Activated T-cell treated with anti-CD3 and anti-CD28 coated beads, Interleukin-2, amount 50 U/mL, for 24 hours (primary cell): Measurements from ENCODE around the gene PWWP2B.
"Not testable (repeated sequence)": the region's sequence is repeated elsewhere in the genome, so short reads cannot be mapped to it uniquely, and the experiment has no call there.

Source experiments
- DNase-seq: peaks from one replicate; pipeline ENCODE4 v3.0.0-alpha.2; 2020
- H3K27ac Mint-ChIP-seq: 2 replicates; pipeline ENCODE4 v1.8.0; 2020; ENCODE audit warnings: mild to moderate bottlenecking, mixed read lengths
- H3K27me3 Mint-ChIP-seq: 2 replicates; pipeline ENCODE4 v1.8.0; 2020; ENCODE audit warnings: mixed read lengths
- H3K36me3 Mint-ChIP-seq: 2 replicates; pipeline ENCODE4 v1.8.0; 2020; ENCODE audit warnings: low read depth, mixed read lengths
- H3K4me1 Mint-ChIP-seq: 2 replicates; pipeline ENCODE4 v1.8.0; 2020; ENCODE audit warnings: low read depth, mixed read lengths
- H3K4me3 Mint-ChIP-seq: 2 replicates; pipeline ENCODE4 v1.8.0; 2020; ENCODE audit warnings: mild to moderate bottlenecking, moderate library complexity, mixed read lengths
- H3K9me3 Mint-ChIP-seq: 2 replicates; pipeline ENCODE4 v1.8.0; 2020; ENCODE audit warnings: mixed read lengths

PWWP2B gene

DNA sequence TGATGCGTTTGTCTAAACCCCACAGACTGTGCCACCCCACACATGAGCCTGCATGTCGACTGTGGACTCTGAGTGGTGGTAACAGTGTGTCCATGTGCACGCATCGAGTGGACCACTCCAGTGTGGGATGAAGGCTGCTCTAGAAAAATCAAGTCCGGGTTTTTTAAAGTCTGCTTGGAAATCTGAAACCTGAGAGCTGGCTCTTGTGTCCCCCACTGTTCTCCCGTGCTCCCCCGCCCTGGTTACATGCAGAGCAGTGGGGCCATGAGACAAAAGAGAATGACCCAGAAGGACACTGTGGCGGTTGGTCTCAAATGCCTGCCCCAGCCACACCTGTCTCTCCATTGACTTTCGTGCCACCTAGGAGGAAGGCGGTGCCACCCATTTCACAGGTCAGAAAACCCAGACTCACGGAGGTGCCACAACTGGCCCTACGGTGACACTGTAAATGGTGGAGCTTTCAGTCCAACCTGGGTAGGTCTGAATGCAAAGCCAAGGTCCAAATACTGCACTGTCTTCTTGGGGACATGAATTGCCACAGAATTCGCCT, 27.3 kb upstream of the PWWP2B start:
- no peak overlapping the region for H3K27ac Mint-ChIP-seq
- H3K4me3 Mint-ChIP-seq, result no peak overlapping the region
- DNase-seq, result no peak
- peaks cover 5% of the 10 kb centered on the region for H3K4me1 Mint-ChIP-seq
- no peaks in the 10 kb centered on the region for H3K9me3 Mint-ChIP-seq
- peaks cover 1% of the 10 kb centered on the region for H3K36me3 Mint-ChIP-seq
- peaks cover 2% of the 10 kb centered on the region for H3K27me3 Mint-ChIP-seq

DNA sequence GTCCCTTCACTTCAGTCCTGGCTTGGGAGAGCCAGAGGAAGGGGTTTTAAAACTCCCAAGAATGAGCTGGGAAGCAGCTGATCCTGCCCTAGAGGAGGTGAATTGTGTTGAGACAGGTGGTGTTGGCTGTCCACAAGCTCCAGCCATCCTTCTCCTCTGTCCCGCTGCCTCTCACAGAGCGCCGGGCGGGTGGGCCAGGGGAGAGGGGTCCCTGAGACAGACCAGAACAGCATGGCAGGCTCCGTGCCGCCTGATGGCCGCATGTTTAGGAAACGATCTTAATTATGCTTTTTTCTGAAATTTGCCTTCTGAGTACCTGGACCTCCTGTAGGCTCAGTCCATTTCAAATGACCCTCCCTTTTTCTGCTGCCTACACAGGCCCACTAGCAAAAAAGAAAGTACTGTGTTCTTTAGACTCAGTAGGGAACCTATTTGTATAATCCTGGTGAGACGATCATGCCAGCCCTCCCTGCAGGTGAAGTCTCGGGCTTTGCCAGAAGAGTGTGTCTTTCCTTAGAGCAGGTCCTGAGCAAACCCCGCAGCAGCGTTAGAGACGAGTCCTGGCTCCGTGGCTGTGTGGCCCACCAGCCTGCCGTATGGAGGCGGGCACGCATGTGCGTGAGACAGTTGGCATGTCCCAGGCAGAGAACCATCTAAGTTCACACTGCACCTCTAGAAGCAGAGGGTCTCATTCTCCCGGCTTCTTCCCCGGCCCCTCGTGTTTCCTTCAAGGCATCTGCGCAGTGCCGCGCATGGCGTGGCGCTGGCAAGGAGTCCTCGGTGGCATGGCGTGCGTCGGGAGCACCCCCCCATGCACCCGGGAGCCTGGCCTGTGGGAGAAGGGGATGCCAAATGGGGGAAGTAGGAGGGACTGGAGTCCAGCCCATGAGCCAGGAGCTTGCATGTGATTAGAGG, 26.3 kb upstream of the PWWP2B start:
- DNase-seq, result no peak
- Mint-ChIP-seq H3K4me3 (no peak overlapping the region), H3K27ac (no peak overlapping the region), H3K4me1 (peaks cover 5% of the 10 kb centered on the region), H3K27me3 (peaks cover 2% of the 10 kb centered on the region), H3K36me3 (no peaks in the 10 kb centered on the region), H3K9me3 (no peaks in the 10 kb centered on the region)

DNA sequence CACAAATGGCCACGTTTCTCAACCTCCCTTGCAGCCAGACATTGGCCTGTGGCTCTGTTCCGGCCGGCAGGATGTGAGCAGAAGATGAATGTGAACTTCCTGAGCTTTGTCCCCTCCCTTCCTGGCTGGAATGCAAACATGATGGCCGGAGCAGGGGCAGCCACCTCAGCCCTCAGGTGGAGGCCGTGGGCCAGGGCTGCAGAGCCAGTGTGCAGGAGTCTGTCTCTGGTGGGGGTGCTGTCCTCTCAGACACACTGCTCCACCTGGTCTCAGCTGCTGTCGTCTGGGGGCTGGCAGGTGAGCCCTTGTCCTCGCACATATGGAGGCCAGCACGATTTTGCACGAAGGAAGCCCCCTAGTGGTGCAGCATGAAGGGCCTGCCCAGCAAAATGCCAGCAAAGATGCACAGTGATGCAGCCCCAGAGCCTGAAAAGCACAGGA, 25.3 kb upstream of the PWWP2B start:
- Mint-ChIP-seq H3K36me3 (no peaks in the 10 kb centered on the region), H3K9me3 (no peaks in the 10 kb centered on the region), H3K27ac (no peak overlapping the region), H3K4me1 (peaks cover 5% of the 10 kb centered on the region), H3K27me3 (peaks cover 2% of the 10 kb centered on the region), H3K4me3 (no peak overlapping the region)
- peak; percentile 43 for DNase-seq

DNA sequence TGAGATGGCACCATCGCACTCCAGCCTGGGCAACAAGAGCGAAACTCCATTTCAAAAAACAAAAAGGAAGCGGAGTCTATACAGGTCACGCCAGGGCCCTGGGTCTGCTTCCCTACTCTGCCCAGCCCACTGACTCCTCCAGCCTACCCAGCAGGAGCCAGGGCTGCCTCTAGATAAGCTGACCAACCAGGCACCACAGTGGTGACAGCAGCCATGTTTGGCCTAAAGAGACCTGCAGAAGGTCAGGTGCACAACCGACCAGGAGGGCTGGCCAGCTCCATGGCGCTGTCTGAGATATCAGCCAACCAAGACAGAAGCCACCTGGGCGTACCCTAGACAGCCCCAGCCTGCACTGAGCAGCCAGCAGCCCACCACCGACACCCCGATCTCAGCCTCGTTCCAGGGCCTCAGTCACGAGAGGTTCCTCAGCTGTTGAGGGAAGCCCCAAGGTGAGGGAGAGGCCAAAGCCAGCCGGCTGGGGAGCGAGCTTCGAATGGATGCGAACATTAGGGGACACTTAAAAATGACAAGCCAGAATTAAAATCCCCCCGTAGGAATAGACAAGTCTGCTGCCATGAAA, 24.4 kb upstream of the PWWP2B start:
- no peak overlapping the region for H3K27ac Mint-ChIP-seq
- H3K4me1 Mint-ChIP-seq, result peaks cover 5% of the 10 kb centered on the region
- peaks cover 2% of the 10 kb centered on the region for H3K27me3 Mint-ChIP-seq
- no peak for DNase-seq
- H3K36me3 Mint-ChIP-seq, result no peaks in the 10 kb centered on the region
- H3K9me3 Mint-ChIP-seq, result no peaks in the 10 kb centered on the region
- H3K4me3 Mint-ChIP-seq, result no peak overlapping the region

DNA sequence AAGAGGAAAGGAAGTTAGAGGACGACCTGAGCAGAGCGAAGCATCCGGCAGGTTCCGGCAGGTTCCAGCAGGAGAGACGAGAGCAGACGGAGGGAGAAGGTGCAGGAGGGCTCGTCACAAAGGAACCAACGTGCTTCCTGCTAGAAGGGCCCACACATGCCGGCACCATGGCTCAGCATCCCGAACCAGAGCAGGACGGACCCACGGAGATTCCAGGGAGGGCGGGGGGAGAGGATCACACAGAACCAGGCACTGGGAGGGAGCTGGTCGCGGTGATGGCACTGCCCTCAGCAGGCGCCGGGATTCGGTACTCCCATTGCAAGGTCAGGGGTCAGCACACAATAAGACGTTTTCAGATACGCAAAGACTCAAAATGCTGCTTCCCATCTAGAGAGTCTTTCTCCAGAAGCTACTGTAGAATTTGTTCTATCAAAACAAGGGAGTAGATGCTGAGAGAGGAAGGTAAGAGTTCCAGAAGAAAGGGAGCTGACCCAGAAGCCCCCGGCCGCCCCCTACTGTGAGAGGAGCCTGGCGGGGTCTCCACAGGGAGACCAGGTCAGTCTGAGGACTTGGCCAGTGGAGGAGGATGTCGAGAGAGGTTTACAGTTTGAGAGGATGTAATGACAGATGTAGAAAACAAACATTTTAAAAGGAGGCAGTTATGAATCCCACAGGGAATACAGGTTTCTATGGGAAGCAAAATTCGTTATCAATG, 23.6 kb upstream of the PWWP2B start:
- H3K9me3 Mint-ChIP-seq, result no peaks in the 10 kb centered on the region
- no peak overlapping the region for H3K27ac Mint-ChIP-seq
- no peaks in the 10 kb centered on the region for H3K36me3 Mint-ChIP-seq
- no peak overlapping the region for H3K4me3 Mint-ChIP-seq
- DNase-seq, result no peak
- H3K4me1 Mint-ChIP-seq, result peaks cover 5% of the 10 kb centered on the region
- peaks cover 2% of the 10 kb centered on the region for H3K27me3 Mint-ChIP-seq

DNA sequence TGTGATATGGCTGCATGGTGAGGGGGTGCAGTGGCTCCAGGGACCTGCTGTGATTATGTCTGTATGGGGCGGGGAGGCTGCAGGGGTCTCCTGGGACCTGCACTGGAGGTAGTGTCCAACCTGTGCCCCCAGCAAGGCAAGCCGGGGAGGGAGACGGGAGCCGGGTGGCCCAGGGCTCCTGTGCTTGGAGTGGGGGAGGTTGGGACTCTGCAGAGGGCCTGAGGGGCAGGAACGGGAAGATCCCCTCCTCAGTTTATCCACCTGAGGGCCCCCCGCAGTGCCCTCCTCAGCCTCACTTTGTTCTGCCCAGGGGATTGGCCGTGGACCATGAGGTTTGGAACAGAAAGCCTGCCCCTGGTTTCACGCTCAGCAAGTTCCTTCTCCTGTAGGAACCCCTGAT, 22.8 kb upstream of the PWWP2B start:
- peaks cover 2% of the 10 kb centered on the region for H3K27me3 Mint-ChIP-seq
- peaks cover 5% of the 10 kb centered on the region for H3K4me1 Mint-ChIP-seq
- DNase-seq, result no peak
- H3K36me3 Mint-ChIP-seq, result no peaks in the 10 kb centered on the region
- H3K27ac Mint-ChIP-seq, result no peak overlapping the region
- H3K4me3 Mint-ChIP-seq, result no peak overlapping the region
- no peaks in the 10 kb centered on the region for H3K9me3 Mint-ChIP-seq

DNA sequence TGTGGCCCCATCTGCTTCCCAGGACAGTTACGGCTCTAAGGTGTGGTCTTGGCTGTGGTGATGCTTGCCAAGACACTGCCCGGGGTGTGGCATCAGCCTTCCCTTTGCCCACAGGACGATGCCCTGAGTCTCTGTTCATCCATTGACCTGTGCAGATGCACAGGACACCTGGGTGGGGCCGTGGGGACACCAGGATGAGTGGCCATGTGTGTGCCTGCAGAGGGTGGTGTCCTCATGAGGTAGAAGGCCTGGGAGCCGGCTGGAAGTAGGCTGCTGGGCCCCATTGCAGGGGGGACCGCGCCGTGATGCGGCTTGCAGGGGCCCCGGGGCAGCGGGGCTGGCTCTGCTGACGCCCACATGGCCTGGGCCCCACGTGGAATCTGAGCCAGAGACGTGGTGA, 22.4 kb upstream of the PWWP2B start:
- DNase-seq, result no peak
- H3K9me3 Mint-ChIP-seq, result no peaks in the 10 kb centered on the region
- no peaks in the 10 kb centered on the region for H3K36me3 Mint-ChIP-seq
- H3K4me3 Mint-ChIP-seq, result no peak overlapping the region
- H3K27me3 Mint-ChIP-seq, result peaks cover 2% of the 10 kb centered on the region
- H3K27ac Mint-ChIP-seq, result no peak overlapping the region
- H3K4me1 Mint-ChIP-seq, result peaks cover 5% of the 10 kb centered on the region

DNA sequence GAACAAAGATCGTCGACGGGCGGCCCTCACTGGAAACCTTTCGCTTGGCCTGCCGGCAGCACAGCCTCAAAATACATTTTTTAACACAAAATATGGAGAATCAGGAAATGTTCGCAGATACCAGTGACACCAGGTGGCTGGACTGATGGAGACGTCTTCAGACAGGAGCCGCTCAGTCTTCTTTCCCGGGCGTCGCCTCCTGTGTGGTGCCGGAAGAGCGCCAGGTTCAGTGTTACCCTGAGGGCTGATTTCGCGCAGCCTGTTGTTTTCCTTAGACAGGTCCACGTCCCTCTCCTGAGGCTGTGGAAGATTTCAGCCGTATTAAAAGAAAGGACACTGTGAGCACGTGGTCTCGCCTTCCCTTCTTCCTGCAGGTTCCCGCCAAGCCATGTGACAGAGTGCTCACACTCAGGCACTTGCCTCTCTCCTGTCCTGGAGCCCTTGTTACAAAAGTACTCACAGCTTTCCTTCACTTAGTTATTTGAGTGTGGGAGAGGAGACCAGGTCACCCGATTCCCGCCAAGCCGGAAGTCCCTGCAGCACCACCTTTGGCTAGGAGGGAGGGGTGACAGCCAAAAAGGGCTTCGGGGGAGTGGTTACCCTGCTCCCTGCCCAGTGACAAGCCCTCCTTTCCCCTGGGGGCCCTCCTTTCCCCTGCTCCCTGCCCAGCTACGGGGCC, 21.7 kb upstream of the PWWP2B start:
- H3K27me3 Mint-ChIP-seq, result peaks cover 2% of the 10 kb centered on the region
- no peaks in the 10 kb centered on the region for H3K36me3 Mint-ChIP-seq
- H3K27ac Mint-ChIP-seq, result no peak overlapping the region
- DNase-seq, result no peak
- H3K4me1 Mint-ChIP-seq, result peaks cover 5% of the 10 kb centered on the region
- no peak overlapping the region for H3K4me3 Mint-ChIP-seq
- no peaks in the 10 kb centered on the region for H3K9me3 Mint-ChIP-seq

DNA sequence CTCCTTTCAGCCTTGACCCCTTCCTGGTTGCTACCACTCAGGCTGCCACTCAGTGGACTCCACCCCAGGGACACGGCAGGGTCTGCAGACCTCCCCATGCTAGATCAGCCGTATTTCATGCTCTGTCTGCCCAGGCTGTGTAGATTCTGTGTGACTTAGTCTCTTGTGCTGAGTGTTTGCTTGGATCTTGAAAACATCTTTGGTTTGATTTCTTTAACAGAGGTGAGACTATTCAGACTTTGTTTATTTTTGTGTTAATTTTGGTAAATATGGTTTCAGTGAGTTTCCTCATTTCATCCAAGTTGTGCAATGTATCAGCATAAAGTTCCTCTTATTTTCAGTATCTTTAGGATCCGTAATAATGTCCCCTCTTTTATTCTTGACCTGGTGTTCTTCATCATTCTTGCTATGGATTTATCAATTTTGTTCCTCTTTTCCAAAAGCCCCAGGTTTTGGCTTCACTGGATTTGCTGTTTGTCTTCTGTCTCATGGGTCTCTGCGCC, 21.2 kb upstream of the PWWP2B start:
- H3K4me1 Mint-ChIP-seq, result peaks cover 5% of the 10 kb centered on the region
- no peak for DNase-seq
- no peak overlapping the region for H3K4me3 Mint-ChIP-seq
- no peaks in the 10 kb centered on the region for H3K36me3 Mint-ChIP-seq
- H3K27ac Mint-ChIP-seq, result no peak overlapping the region
- peaks cover under 1% of the 10 kb centered on the region for H3K27me3 Mint-ChIP-seq
- H3K9me3 Mint-ChIP-seq, result no peaks in the 10 kb centered on the region

DNA sequence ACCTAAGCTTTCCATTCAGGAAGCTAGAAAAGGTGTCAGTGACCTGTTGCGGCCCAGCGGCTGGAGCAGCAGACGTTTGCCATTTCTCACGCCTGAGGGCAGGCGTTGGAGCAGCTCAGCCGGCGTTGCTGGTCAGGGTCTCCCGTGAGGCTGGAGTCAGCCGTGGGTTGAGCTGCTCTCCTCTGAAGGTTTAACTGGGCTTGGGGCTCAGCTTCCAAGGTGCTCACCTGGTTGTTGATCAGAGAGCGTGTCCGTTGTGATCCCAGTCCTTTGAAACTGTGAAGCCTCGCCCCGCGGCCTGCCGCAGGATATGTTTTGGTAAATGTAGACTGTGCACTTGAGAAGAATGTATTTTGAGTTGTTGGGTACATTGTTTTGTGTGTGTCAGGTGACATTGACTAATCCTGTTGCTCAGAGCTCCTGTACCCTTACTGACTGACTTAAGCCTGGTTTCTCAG, 20.6 kb upstream of the PWWP2B start:
- no peaks in the 10 kb centered on the region for H3K27me3 Mint-ChIP-seq
- H3K4me1 Mint-ChIP-seq, result peaks cover 5% of the 10 kb centered on the region
- H3K4me3 Mint-ChIP-seq, result no peak overlapping the region
- H3K36me3 Mint-ChIP-seq, result no peaks in the 10 kb centered on the region
- H3K9me3 Mint-ChIP-seq, result no peaks in the 10 kb centered on the region
- DNase-seq, result no peak
- no peak overlapping the region for H3K27ac Mint-ChIP-seq

DNA sequence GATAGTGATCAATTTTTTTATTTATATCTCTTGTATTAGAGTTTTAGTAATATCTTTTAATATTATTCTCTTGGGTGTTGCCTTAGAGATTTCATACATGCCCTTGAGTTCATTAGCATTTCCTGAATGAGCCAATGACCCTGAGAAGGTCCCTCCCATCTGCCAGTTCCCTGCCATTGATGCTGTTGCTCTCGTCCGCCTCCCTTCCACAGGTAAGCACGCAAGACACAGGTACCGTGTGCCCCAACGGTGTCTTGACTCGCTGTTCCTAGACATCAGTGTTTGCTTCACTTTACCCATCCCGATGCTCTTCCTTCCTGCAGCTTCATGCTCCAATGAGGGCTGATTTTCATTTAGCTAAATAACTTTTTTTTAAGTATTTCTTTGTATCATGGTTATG, 19.7 kb upstream of the PWWP2B start:
- no peak for DNase-seq
- no peaks in the 10 kb centered on the region for H3K4me1 Mint-ChIP-seq
- H3K4me3 Mint-ChIP-seq, result no peak overlapping the region
- no peaks in the 10 kb centered on the region for H3K9me3 Mint-ChIP-seq
- no peaks in the 10 kb centered on the region for H3K27me3 Mint-ChIP-seq
- no peak overlapping the region for H3K27ac Mint-ChIP-seq
- H3K36me3 Mint-ChIP-seq, result no peaks in the 10 kb centered on the region

DNA sequence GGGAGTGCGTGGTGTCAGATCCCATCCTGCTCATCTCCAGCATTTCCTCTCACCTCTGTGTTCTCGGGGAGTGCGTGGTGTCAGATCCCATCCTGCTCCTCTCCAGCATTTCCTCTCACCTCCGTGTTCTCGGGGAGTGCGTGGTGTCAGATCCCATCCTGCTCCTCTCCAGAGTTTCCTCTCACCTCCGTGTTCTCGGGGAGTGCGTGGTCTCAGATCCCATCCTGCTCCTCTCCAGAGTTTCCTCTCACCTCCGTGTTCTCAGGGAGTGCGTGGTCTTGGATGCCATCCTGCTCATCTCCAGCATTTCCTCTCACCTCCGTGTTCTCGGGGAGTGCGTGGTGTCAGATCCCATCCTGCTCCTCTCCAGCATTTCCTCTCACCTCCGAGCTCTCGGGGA, 18.0 kb upstream of the PWWP2B start:
- not testable (repeated sequence) for H3K36me3 Mint-ChIP-seq, DNase-seq, H3K27ac Mint-ChIP-seq, H3K9me3 Mint-ChIP-seq, H3K27me3 Mint-ChIP-seq, H3K4me3 Mint-ChIP-seq, H3K4me1 Mint-ChIP-seq

DNA sequence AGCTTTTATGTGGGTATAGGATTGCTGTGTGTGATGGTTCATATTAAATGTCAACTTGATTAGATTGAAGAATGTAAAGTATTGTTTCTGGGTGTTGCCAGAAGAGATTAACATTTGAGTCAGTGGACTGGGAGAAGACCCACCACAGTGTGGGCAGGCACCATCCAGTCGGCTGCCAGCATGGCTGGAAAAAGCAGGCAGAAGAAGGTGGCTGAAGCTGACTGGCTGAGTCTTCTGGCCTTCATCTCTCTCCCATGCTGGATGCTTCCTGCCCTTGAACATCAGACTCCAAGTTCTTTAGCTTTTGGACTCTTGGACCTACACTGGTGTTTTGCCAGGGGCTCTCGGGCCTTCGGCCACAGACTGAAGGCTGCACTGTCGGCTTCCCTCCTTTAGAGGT, 16.0 kb upstream of the PWWP2B start:
- H3K4me3 Mint-ChIP-seq, H3K36me3 Mint-ChIP-seq, H3K27ac Mint-ChIP-seq, H3K4me1 Mint-ChIP-seq, H3K9me3 Mint-ChIP-seq, DNase-seq, H3K27me3 Mint-ChIP-seq: not testable (repeated sequence)

DNA sequence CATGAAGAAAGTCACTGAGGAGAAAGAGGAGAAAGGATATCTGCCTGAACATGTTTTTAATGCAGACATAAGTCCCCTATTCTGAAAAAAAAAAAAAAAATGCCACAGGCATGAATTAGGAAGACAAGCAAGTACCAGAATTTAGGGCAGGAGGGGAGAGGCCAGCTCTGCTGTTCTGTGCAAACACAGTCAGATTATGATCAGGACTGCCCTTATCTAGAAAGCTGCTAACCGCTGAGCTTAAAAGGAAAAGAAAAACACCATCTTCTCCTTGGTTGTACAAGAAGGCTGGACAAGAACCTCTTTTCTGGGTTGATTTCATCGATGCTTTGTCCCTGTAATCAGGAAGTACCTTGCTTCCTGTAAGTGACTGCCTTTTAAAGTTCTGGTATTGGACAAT, 15.3 kb upstream of the PWWP2B start:
- DNase-seq, result no peak
- no peaks in the 10 kb centered on the region for H3K27me3 Mint-ChIP-seq
- no peaks in the 10 kb centered on the region for H3K36me3 Mint-ChIP-seq
- no peak overlapping the region for H3K27ac Mint-ChIP-seq
- no peak overlapping the region for H3K4me3 Mint-ChIP-seq
- peaks cover 3% of the 10 kb centered on the region for H3K4me1 Mint-ChIP-seq
- H3K9me3 Mint-ChIP-seq, result no peaks in the 10 kb centered on the region
